Measurements from ENCODE around the gene FNIP2.
"Not testable (repeated sequence)": the region's sequence is repeated elsewhere in the genome, so short reads cannot be mapped to it uniquely, and the experiment has no call there.

The FNIP2 gene

GRCh38 chr4:158904815-158905214, 136.0 kb downstream of the FNIP2 start:
- ATAC-seq (replicated peaks) (no peak), DNase-seq (no peak)
- Mint-ChIP-seq H3K9me3 (peaks cover 0 to 3% of the 10 kb centered on the region in 2 donors), H3K4me1 (peaks cover 3 to 7% of the 10 kb centered on the region in 2 donors), H3K4me3 (no peak overlapping the region), H3K27me3 (no peaks in the 10 kb centered on the region), H3K36me3 (peaks cover 4% of the 10 kb centered on the region in 2 donors), H3K27ac (no peak overlapping the region)

GRCh38 chr4:158906073-158906472, 137.2 kb downstream of the FNIP2 start:
- Mint-ChIP-seq H3K27ac (no peak overlapping the region), H3K4me3 (no peak overlapping the region)
- no peak for DNase-seq

GRCh38 chr4:158912390-158912789, 143.6 kb downstream of the FNIP2 start:
- DNase-seq (no peak), ATAC-seq (replicated peaks) (no peak)
- Mint-ChIP-seq H3K27me3 (peaks cover 5 to 12% of the 10 kb centered on the region in 2 donors), H3K27ac (no peak overlapping the region), H3K36me3 (peaks cover 0 to 2% of the 10 kb centered on the region in 2 donors), H3K9me3 (no peaks in the 10 kb centered on the region), H3K4me1 (peaks cover 0 to 1% of the 10 kb centered on the region in 2 donors), H3K4me3 (no peak overlapping the region)

More at GRCh38 chr4:158906073-158906472, 137.2 kb downstream of the FNIP2 start:
- Mint-ChIP-seq H3K27me3 (no peaks in the 10 kb centered on the region), H3K36me3 (peaks cover 4% of the 10 kb centered on the region in 2 donors), H3K4me1 (peaks cover 3 to 7% of the 10 kb centered on the region in 2 donors), H3K9me3 (peaks cover 0 to 3% of the 10 kb centered on the region in 2 donors)
- peak; percentile 65 to 68 for ATAC-seq (replicated peaks)

DNA sequence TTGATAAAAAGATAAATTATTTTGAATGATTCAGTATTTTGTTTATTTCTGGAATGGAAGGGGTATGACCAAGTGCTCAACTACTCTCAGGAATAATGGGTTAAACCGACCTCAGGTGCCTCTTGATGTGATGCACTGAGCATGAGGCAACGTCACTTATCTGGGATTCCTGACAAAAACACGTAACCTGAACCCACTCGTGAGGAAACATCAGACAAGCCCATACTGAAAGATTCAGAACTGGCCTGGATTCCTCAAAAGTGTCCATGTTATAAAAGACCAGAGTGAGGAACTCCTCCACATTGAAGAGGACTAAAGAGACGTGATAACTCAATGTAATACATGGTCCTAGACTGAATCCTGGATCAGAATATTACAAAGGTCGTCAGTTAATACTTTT, 144.0 kb downstream of the FNIP2 start:
- DNase-seq (no peak), ATAC-seq (replicated peaks) (no peak)
- Mint-ChIP-seq H3K4me1 (peaks cover 0 to 1% of the 10 kb centered on the region in 2 donors), H3K27ac (no peak overlapping the region), H3K36me3 (peaks cover 0 to 2% of the 10 kb centered on the region in 2 donors), H3K27me3 (peaks cover 5 to 12% of the 10 kb centered on the region in 2 donors), H3K4me3 (no peak overlapping the region), H3K9me3 (no peaks in the 10 kb centered on the region)

GRCh38 chr4:158913766-158914165, 144.9 kb downstream of the FNIP2 start:
- peaks cover 0 to 2% of the 10 kb centered on the region in 2 donors for H3K36me3 Mint-ChIP-seq
- peaks cover 0 to 1% of the 10 kb centered on the region in 2 donors for H3K4me1 Mint-ChIP-seq
- ATAC-seq (replicated peaks) (no peak), DNase-seq (no peak)
- H3K27me3 Mint-ChIP-seq = peaks cover 5 to 12% of the 10 kb centered on the region in 2 donors
- H3K4me3 Mint-ChIP-seq = no peak overlapping the region
- H3K9me3 Mint-ChIP-seq = no peaks in the 10 kb centered on the region
- no peak overlapping the region for H3K27ac Mint-ChIP-seq

DNA sequence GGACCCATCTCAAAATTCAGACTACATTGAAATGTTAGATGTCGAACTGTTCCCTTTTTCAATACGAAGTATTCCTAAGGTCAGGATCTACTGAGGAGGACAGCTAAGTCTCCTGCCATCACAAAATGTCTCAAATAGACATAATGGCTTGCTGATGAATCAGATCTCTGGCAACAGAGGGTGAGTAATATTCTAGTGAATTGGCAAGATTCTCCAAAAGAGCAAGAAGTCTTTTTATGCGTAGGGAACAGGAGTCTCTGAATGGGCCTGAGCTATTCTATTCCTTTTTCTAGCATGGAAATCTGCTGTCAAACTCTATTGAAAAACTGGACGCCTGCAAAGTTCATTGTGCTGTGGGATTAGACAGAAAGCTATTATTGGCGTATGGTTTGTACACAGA, 145.4 kb downstream of the FNIP2 start:
- ATAC-seq (replicated peaks) (no peak), DNase-seq (no peak)
- no peak overlapping the region for H3K4me3 Mint-ChIP-seq
- H3K27ac Mint-ChIP-seq = no peak overlapping the region
- H3K9me3 Mint-ChIP-seq = no peaks in the 10 kb centered on the region
- peaks cover 5 to 12% of the 10 kb centered on the region in 2 donors for H3K27me3 Mint-ChIP-seq
- H3K4me1 Mint-ChIP-seq = peaks cover 0 to 1% of the 10 kb centered on the region in 2 donors
- peaks cover 0 to 2% of the 10 kb centered on the region in 2 donors for H3K36me3 Mint-ChIP-seq

DNA sequence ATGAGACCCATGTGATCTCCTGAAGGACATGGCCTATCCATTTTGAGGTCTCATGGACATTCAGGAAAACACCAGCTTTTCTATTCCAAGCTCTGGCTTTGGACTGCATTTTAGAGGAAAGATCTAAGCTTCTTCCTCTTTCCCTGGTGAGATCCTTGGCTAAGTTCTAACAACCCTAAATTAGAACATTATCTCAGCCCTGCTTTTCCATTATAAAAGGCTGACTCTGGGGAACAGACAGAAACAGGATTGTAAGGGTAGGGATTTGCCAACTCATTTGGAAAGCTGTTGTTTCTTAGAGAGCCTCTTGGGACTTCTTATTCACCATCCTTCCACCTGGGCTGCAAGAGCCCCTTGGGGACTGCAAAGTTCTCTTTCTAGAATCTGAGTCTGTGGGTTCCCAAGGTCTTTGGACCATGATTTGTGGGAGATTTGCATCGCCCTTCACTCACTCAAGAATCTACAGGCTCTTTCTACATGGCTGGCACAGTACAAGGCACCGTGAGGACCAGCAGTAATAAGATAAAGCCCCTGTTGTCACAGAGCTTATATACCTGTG, 146.9 kb downstream of the FNIP2 start:
- Mint-ChIP-seq H3K4me1 (peaks cover 0 to 1% of the 10 kb centered on the region in 2 donors), H3K27ac (no peak overlapping the region)

GRCh38 chr4:158920452-158920996, 151.7 kb downstream of the FNIP2 start:
- not testable (repeated sequence) for H3K27me3 Mint-ChIP-seq, H3K4me1 Mint-ChIP-seq, H3K27ac Mint-ChIP-seq

More for the DNA sequence above, 146.9 kb downstream of the FNIP2 start:
- Mint-ChIP-seq H3K36me3 (peaks cover 0 to 2% of the 10 kb centered on the region in 2 donors), H3K4me3 (no peak overlapping the region), H3K9me3 (peaks cover under 1 to 4% of the 10 kb centered on the region in 2 donors), H3K27me3 (peaks cover 5 to 12% of the 10 kb centered on the region in 2 donors)
- DNase-seq (no peak), ATAC-seq (replicated peaks) (no peak)

DNA sequence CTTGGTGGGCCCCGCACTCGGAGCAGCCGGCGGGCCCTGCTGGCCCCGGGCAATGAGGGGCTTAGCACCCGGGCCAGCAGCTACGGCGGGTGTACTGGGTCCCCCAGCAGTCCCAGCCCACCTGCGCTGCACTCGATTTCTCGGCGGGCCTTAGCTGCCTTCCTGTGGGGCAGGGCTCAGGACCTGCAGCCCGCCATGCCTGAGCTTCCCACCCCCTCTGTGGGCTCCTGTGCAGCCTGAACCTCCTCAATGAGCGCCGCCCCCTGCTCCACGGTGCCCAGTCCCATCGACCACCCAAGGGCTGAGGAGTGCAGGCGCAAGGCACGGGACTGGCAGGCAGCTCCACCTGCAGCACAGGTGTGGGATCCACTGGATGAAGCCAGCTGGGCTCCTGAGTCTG, 158.9 kb downstream of the FNIP2 start:
- H3K4me1 Mint-ChIP-seq; H3K27me3 Mint-ChIP-seq; H3K9me3 Mint-ChIP-seq; H3K27ac Mint-ChIP-seq; H3K36me3 Mint-ChIP-seq; ATAC-seq (replicated peaks); DNase-seq; H3K4me3 Mint-ChIP-seq: not testable (repeated sequence)

More at GRCh38 chr4:158920452-158920996, 151.7 kb downstream of the FNIP2 start:
- DNase-seq; H3K4me3 Mint-ChIP-seq; H3K36me3 Mint-ChIP-seq; ATAC-seq (replicated peaks): not testable (repeated sequence)
- peaks cover 9 to 14% of the 10 kb centered on the region in 2 donors for H3K9me3 Mint-ChIP-seq

GRCh38 chr4:158929939-158930638, 161.3 kb downstream of the FNIP2 start:
- Mint-ChIP-seq H3K9me3 (peaks cover 0 to 2% of the 10 kb centered on the region in 2 donors), H3K36me3 (peaks cover 0 to 7% of the 10 kb centered on the region in 2 donors), H3K27me3 (no peaks in the 10 kb centered on the region), H3K27ac (no peak overlapping the region), H3K4me3 (no peak overlapping the region), H3K4me1 (peaks cover 4 to 6% of the 10 kb centered on the region in 2 donors)
- DNase-seq (no peak), ATAC-seq (replicated peaks) (no peak)

DNA sequence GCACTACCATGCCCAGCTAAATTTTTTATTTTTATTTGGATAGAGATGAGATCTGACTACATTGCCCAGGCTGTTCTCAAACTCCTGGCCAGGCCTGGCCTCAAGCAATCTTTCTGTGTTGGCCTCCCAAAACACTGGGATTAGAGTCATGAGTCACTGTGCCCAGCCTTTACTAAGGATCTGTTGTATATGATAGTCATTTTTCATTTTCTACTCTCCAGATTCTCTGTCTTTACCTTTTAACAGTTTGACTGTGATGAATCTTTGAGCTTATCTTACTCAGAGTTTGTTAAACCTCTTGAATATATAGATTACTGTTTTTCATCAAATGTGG, 161.8 kb downstream of the FNIP2 start:
- Mint-ChIP-seq H3K9me3 (peaks cover 0 to 2% of the 10 kb centered on the region in 2 donors), H3K27ac (no peak overlapping the region), H3K4me1 (peaks cover 4 to 6% of the 10 kb centered on the region in 2 donors), H3K36me3 (peaks cover 0 to 7% of the 10 kb centered on the region in 2 donors), H3K27me3 (no peaks in the 10 kb centered on the region), H3K4me3 (no peak overlapping the region)
- ATAC-seq (replicated peaks) (no peak), DNase-seq (no peak)

DNA sequence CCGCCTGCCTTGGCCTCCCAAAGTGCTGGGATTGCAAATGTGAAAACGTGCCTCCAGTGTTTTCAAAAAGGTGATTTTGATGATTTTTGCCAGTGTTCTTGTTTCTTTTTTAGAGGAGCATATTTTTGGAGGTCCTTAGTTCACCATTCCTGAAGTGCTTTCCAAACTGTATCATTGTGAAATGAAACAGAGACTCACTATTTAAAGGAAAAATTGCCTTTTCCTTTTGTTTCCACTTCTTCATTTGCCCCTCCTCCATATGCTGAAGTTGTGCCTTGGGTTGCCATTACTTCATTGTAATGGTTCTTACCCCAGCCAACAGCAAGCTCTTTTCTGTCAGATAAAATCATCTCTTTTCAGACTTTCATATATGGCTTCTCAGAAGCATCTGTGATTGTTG, 164.4 kb downstream of the FNIP2 start:
- Mint-ChIP-seq H3K4me1 (peaks cover 4 to 6% of the 10 kb centered on the region in 2 donors), H3K27ac (no peak overlapping the region), H3K4me3 (no peak overlapping the region), H3K27me3 (no peaks in the 10 kb centered on the region), H3K36me3 (peaks cover 0 to 7% of the 10 kb centered on the region in 2 donors), H3K9me3 (peaks cover 0 to 2% of the 10 kb centered on the region in 2 donors)
- ATAC-seq (replicated peaks) (no peak), DNase-seq (no peak)

DNA sequence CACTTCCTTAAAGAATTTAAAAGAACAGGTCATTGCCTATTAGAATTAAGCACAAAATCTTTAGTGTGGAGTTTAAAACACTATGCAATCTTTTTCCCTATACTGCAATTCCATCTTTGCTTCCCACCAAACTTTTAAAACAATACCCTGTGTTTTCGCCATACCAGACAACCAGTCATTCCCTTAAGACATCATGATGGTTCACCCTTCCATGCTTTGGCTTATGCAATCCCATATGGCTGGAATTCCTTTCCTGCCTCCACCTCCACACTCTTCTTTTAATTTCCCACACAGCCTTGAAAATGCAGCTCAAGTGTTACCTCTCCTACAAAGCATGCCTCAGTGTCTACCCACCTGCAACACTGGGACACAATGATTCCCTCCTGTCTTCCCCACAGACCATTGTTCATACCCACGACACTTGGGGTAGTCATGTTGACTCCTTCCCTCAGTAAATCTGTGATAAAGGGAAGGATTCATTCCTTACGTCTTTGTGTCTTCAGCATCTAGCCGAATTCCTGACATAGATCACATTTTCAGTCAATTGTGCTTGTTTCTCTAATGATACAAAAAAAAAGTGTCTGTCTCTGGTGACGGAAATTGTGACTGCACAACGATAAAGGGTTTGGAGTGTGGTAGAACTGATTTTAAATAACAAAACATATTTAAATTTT, 166.3 kb downstream of the FNIP2 start:
- Mint-ChIP-seq H3K4me3 (no peak overlapping the region), H3K9me3 (no peaks in the 10 kb centered on the region), H3K27me3 (no peaks in the 10 kb centered on the region), H3K36me3 (peaks cover 0 to under 1% of the 10 kb centered on the region in 2 donors), H3K4me1 (peaks cover 1 to 2% of the 10 kb centered on the region in 2 donors), H3K27ac (no peak overlapping the region)
- DNase-seq (no peak), ATAC-seq (replicated peaks) (no peak)

DNA sequence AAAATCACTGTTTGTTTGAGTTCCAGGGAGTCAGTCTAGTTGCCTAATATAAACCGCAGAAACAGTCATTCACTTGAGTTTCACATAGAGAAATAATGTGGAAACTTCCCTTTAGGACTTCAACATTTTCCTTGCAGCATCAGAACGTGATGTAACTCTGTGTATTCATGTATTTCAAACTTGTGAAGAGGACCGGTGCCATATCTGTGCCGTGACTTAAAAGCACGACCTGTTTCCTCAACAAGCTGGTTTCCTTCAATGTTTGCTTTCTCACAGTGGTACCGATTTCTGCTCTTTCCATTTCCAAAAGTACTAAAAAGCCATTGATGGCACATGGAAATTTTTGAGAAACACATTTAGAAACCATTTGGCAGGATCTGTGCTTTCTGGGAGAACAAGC, 167.4 kb downstream of the FNIP2 start:
- no peak overlapping the region for H3K27ac Mint-ChIP-seq
- H3K36me3 Mint-ChIP-seq = no peaks in the 10 kb centered on the region
- H3K9me3 Mint-ChIP-seq = no peaks in the 10 kb centered on the region
- H3K4me3 Mint-ChIP-seq = no peak overlapping the region
- DNase-seq = no peak
- H3K27me3 Mint-ChIP-seq = no peaks in the 10 kb centered on the region
- H3K4me1 Mint-ChIP-seq = no peaks in the 10 kb centered on the region
- ATAC-seq (replicated peaks) = no peak
